GM19324 (cell line): ENCODE measurements around the gene TTLL7.

Experiments used
- ATAC-seq: cut with Tn5 transposase; IDR thresholded peaks from one replicate; pipeline ENCODE4 v1.9.1; 2021; ENCODE audit warnings: mild to moderate bottlenecking, moderate library complexity; ENCODE audit not compliant: unreplicated experiment, low FRiP score

TTLL7 gene

GRCh38 chr1:83998498-83999315, at the start of gene TTLL7:
TSS of gene TTLL7 (minus strand) at chr1:83999132. CDS start at chr1:83952211, 46,921 bp downstream.
- ATAC-seq: peak; percentile 89

- ATAC-seq: no peak
Measured at GRCh38 chr1:84042461-84042860, 43.5 kb upstream of the TTLL7 start.

GRCh38 chr1:84037758-84038611, 39.1 kb upstream of the TTLL7 start:
- no peak for ATAC-seq

- ATAC-seq: no peak
Measured at GRCh38 chr1:84031802-84032327, 32.9 kb upstream of the TTLL7 start.

- no peak for ATAC-seq
Measured at GRCh38 chr1:84027368-84027767, 28.4 kb upstream of the TTLL7 start.

GRCh38 chr1:84025966-84026365, 27.0 kb upstream of the TTLL7 start:
- no peak for ATAC-seq

GRCh38 chr1:84021822-84022221, 22.9 kb upstream of the TTLL7 start:
- ATAC-seq: no peak

GRCh38 chr1:84020151-84020550, 21.2 kb upstream of the TTLL7 start:
- no peak for ATAC-seq

- no peak for ATAC-seq
Measured at GRCh38 chr1:84019217-84019616, 20.3 kb upstream of the TTLL7 start.

- ATAC-seq: no peak
Measured at GRCh38 chr1:84013708-84014107, 14.8 kb upstream of the TTLL7 start.

- ATAC-seq: no peak
Measured at GRCh38 chr1:84012018-84012417, 13.1 kb upstream of the TTLL7 start.

- ATAC-seq: no peak
Measured at GRCh38 chr1:84010136-84010535, 11.2 kb upstream of the TTLL7 start.

- ATAC-seq: no peak
Measured at GRCh38 chr1:84008631-84009030, 9.7 kb upstream of the TTLL7 start.

GRCh38 chr1:84006591-84006990, 7.7 kb upstream of the TTLL7 start:
- no peak for ATAC-seq

GRCh38 chr1:84001501-84001900, 2.6 kb upstream of the TTLL7 start:
- no peak for ATAC-seq

- peak; percentile 31 for ATAC-seq
Measured at GRCh38 chr1:84000954-84001495, 2.1 kb upstream of the TTLL7 start.

GRCh38 chr1:84000196-84000885, 1.4 kb upstream of the TTLL7 start:
- ATAC-seq: no peak

- peak; percentile 78 for ATAC-seq
Measured at GRCh38 chr1:83999316-83999819, 436 bp upstream of the TTLL7 start.

GRCh38 chr1:83998205-83998497, 781 bp downstream of the TTLL7 start:
- ATAC-seq: no peak

- ATAC-seq: no peak
Measured at GRCh38 chr1:83997631-83998030, 1.3 kb downstream of the TTLL7 start.
